Measurements from ENCODE around the gene FOSL2. TPM values are rescaled to one million over a fixed set of nuclear protein-coding genes. Genes with fewer than 3 reads are reported as not detected.

Gene FOSL2
- total RNA-seq, 1 donor from 2014 or later: 166 TPM

GRCh38 chr2:28413899-28414295, 21.2 kb downstream of the FOSL2 start:
- ATAC-seq: no peak

GRCh38 chr2:28414583-28414982, 21.9 kb downstream of the FOSL2 start:
- ATAC-seq: no peak

GRCh38 chr2:28415010-28415409, 22.4 kb downstream of the FOSL2 start:
- no peak for ATAC-seq

- ATAC-seq: no peak
Observed at GRCh38 chr2:28415715-28416114, 23.1 kb downstream of the FOSL2 start.

- ATAC-seq: no peak
Observed at GRCh38 chr2:28419003-28419402, 26.3 kb downstream of the FOSL2 start.

GRCh38 chr2:28419443-28420270, 27.0 kb downstream of the FOSL2 start:
- ATAC-seq: peak; percentile 24

- no peak for ATAC-seq
Observed at GRCh38 chr2:28420722-28421121, 28.1 kb downstream of the FOSL2 start.

- peak; percentile 17 for ATAC-seq
Observed at GRCh38 chr2:28422908-28423741, 30.5 kb downstream of the FOSL2 start.

GRCh38 chr2:28423856-28424605, 31.4 kb downstream of the FOSL2 start:
- no peak for ATAC-seq

GRCh38 chr2:28424799-28425463, 32.3 kb downstream of the FOSL2 start:
- no peak for ATAC-seq

- ATAC-seq: no peak
Observed at GRCh38 chr2:28425464-28425835, 32.8 kb downstream of the FOSL2 start.

GRCh38 chr2:28427741-28428415, 35.2 kb downstream of the FOSL2 start:
- no peak for ATAC-seq

- no peak for ATAC-seq
Observed at GRCh38 chr2:28428486-28428885, 35.8 kb downstream of the FOSL2 start.

- ATAC-seq: no peak
Observed at GRCh38 chr2:28429636-28430376, 37.1 kb downstream of the FOSL2 start.

GRCh38 chr2:28430377-28430765, 37.7 kb downstream of the FOSL2 start:
- ATAC-seq: peak; percentile 12

- ATAC-seq: peak; percentile 9
Observed at GRCh38 chr2:28430788-28431418, 38.2 kb downstream of the FOSL2 start.

- no peak for ATAC-seq
Observed at GRCh38 chr2:28431741-28432140, 39.1 kb downstream of the FOSL2 start.

GRCh38 chr2:28432362-28432761, 39.7 kb downstream of the FOSL2 start:
- no peak for ATAC-seq

GRCh38 chr2:28433215-28433614, 40.6 kb downstream of the FOSL2 start:
- ATAC-seq: no peak

- no peak for ATAC-seq
Observed at GRCh38 chr2:28433935-28434599, 41.4 kb downstream of the FOSL2 start.

Data from esophagus mucosa (tissue), 1 donor.